Neural cell (in vitro differentiated cells): Measurements from ENCODE around the gene REST. TPM values are rescaled to one million over a fixed set of nuclear protein-coding genes. Genes with fewer than 3 reads are reported as not detected.

Experiments used
- H2AFZ ChIP-seq: fragments of 200-600, 300-800 bp; sonication (generic), shearing (Covaris generic); 2 replicates; pipeline ENCODE4 v1.6.0; 2014; ENCODE audit warnings: low read depth, mild to moderate bottlenecking, antibody characterized with exemption, low read length, moderate library complexity
- H3F3A ChIP-seq: fragments of 200-600 bp; shearing (Covaris generic); 2 replicates; pipeline ENCODE4 v1.6.1; 2016; ENCODE audit warnings: mild to moderate bottlenecking, moderate library complexity, mixed read lengths, antibody characterized with exemption, low read length; ENCODE audit not compliant: insufficient read depth, poor library complexity, severe bottlenecking
- H3K27ac ChIP-seq: fragments of 200-600, 300-800 bp; sonication (generic), shearing (Covaris generic); 2 replicates; pipeline ENCODE4 v1.5.1; 2014; ENCODE audit warnings: mild to moderate bottlenecking, low read length, moderate library complexity
- H3K27me3 ChIP-seq: fragments of 300-800, 200-600 bp; sonication (generic), shearing (Covaris generic); 2 replicates; pipeline ENCODE4 v1.6.0; 2014; ENCODE audit warnings: mild to moderate bottlenecking, low read depth, low read length, moderate library complexity; ENCODE audit not compliant: insufficient read depth
- H3K36me3 ChIP-seq: fragments of 300-800, 200-600 bp; sonication (generic), shearing (Covaris generic); 2 replicates; pipeline ENCODE4 v1.5.1; 2014; ENCODE audit warnings: mild to moderate bottlenecking, antibody characterized with exemption, low read length, moderate library complexity; ENCODE audit not compliant: insufficient read depth
- H3K4me2 ChIP-seq: fragments of 300-800, 200-600 bp; sonication (generic), shearing (Covaris generic); 2 replicates; pipeline ENCODE4 v1.6.0; 2014; ENCODE audit warnings: mild to moderate bottlenecking, low read length
- H3K4me3 ChIP-seq: fragments of 300-800, 200-600 bp; sonication (generic), shearing (Covaris generic); 2 replicates; pipeline ENCODE4 v1.5.1; 2014; ENCODE audit warnings: mild to moderate bottlenecking, low read length, moderate library complexity
- H3K79me2 ChIP-seq: fragments of 200-600 bp; shearing (Covaris generic); replicated peaks from 2 replicates; pipeline ENCODE4 v1.6.0; 2014; ENCODE audit warnings: mild to moderate bottlenecking, low read length, moderate library complexity; ENCODE audit not compliant: insufficient read depth
- H3K9ac ChIP-seq: fragments of 300-800, 200-600 bp; sonication (generic), shearing (Covaris generic); 2 replicates; pipeline ENCODE4 v1.6.1; 2016; ENCODE audit warnings: mild to moderate bottlenecking, low read length, mixed read lengths
- H3K9me2 ChIP-seq: fragments of 200-600 bp; shearing (Covaris generic); 2 replicates; pipeline ENCODE4 v1.6.1; 2016; ENCODE audit warnings: mild to moderate bottlenecking, low read length, mixed read lengths; ENCODE audit not compliant: insufficient read depth
- H3K9me3 ChIP-seq: fragments of 200-600, 300-800 bp; sonication (generic), shearing (Covaris generic); 2 replicates; pipeline ENCODE4 v1.6.1; 2016; ENCODE audit warnings: mild to moderate bottlenecking, mixed run types, low read length, moderate library complexity, mixed read lengths
- H4K20me1 ChIP-seq: fragments of 200-600 bp; shearing (Covaris generic); 2 replicates; pipeline ENCODE4 v1.6.1; 2016; ENCODE audit warnings: mild to moderate bottlenecking, mixed run types; ENCODE audit not compliant: insufficient read depth
- CTCF ChIP-seq: fragments of 450-650 bp; IDR thresholded peaks from 2 replicates; pipeline ENCODE4 v1.5.1; 2014; ENCODE audit warnings: antibody characterized with exemption, mild to moderate bottlenecking, moderate library complexity; ENCODE audit not compliant: poor library complexity, severe bottlenecking
- EP300 ChIP-seq: fragments of 450-650 bp; conservative IDR thresholded peaks from 2 replicates; pipeline ENCODE4 v1.6.1; 2014; ENCODE audit warnings: antibody characterized with exemption, mild to moderate bottlenecking, moderate library complexity; ENCODE audit not compliant: poor library complexity, severe bottlenecking
- EZH2 ChIP-seq: fragments of 200-600, 300-800 bp; shearing (Covaris generic), sonication (generic); IDR thresholded peaks from 2 replicates; pipeline ENCODE4 v1.6.1; 2014; ENCODE audit warnings: antibody characterized with exemption, low read length, borderline replicate concordance, mild to moderate bottlenecking; ENCODE audit not compliant: insufficient read depth, poor library complexity, severe bottlenecking
- MXI1 ChIP-seq: fragments of 450-650 bp; conservative IDR thresholded peaks from 2 replicates; pipeline ENCODE4 v1.6.1; 2014; ENCODE audit warnings: antibody characterized with exemption, mild to moderate bottlenecking; ENCODE audit not compliant: poor library complexity, severe bottlenecking
- POLR2AphosphoS5 ChIP-seq: IDR thresholded peaks from 2 replicates; pipeline ENCODE4 v1.6.1; 2012
- RAD21 ChIP-seq: fragments of 450-650 bp; conservative IDR thresholded peaks from 2 replicates; pipeline ENCODE4 v1.6.1; 2014; ENCODE audit warnings: antibody characterized with exemption, mild to moderate bottlenecking, moderate library complexity
- REST ChIP-seq: IDR thresholded peaks from 2 replicates; pipeline ENCODE4 v1.6.1; 2012; ENCODE audit warnings: borderline replicate concordance
- TAF1 ChIP-seq: IDR thresholded peaks from 2 replicates; pipeline ENCODE4 v1.6.1; 2012; ENCODE audit warnings: low read depth
- polyA minus RNA-seq: library from RNA; depleted of rRNA, polyadenylated mRNA; stranded (reverse); fragments of >200 nt; gene quantifications from 2 replicates; pipeline ENCODE4 v1.2.3, GENCODE V29; 2014
- polyA plus RNA-seq: library from polyadenylated mRNA; depleted of rRNA; stranded (reverse); fragments of >200 nt; gene quantifications from 2 replicates; pipeline ENCODE4 v1.2.3, GENCODE V29; 2014

Gene REST
- 2.8 and 3.2 TPM in 2 replicates for polyA plus RNA-seq
- 6.1 and 7.8 TPM in 2 replicates for polyA minus RNA-seq

- Histone ChIP-seq H3K4me2 (no peak within 1 kb of the TSS), H3K9ac (peak within 1 kb of the TSS; percentile 50), H4K20me1 (no peaks in the 10 kb centered on the region), H3K27me3 (peaks cover 20% of the 10 kb centered on the region), H3K9me3 (no peaks in the 10 kb centered on the region), H3K79me2 (peaks cover 18% of the 10 kb centered on the region), H2AFZ (peak within 1 kb of the TSS; percentile 51), H3K36me3 (no peaks in the 10 kb centered on the region), H3K9me2 (no peaks in the 10 kb centered on the region), H3K4me3 (peak within 1 kb of the TSS; percentile 87), H3F3A (peaks cover 6% of the 10 kb centered on the region), H3K27ac (no peak within 1 kb of the TSS)
- TF ChIP-seq TAF1 (no peak), MXI1 (peak; percentile 18), CTCF (no peak), RAD21 (no peak), EP300 (no peak)
Measured at GRCh38 chr4:56907489-56908205, at the start of gene REST. REST (plus strand) TSS chr4:56907900; CDS start chr4:56910639, 2,739 bp downstream.

GRCh38 chr4:56859841-56860240, 47.9 kb upstream of the REST start:
- no peak overlapping the region for H2AFZ ChIP-seq
- no peaks in the 10 kb centered on the region for H3K9me3 ChIP-seq
- H3K27ac ChIP-seq: no peak overlapping the region
- no peak for TF ChIP-seq EZH2
- no peak for TF ChIP-seq RAD21
- TF ChIP-seq CTCF: no peak
- no peak for TF ChIP-seq EP300
- TF ChIP-seq POLR2AphosphoS5: no peak
- TF ChIP-seq REST: no peak
- TF ChIP-seq TAF1: no peak
- no peak for TF ChIP-seq MXI1
- H3K27me3 ChIP-seq: no peaks in the 10 kb centered on the region
- no peak overlapping the region for H3K4me3 ChIP-seq
- H3K9ac ChIP-seq: no peak overlapping the region
- H3K36me3 ChIP-seq: no peaks in the 10 kb centered on the region
- no peak overlapping the region for H3K4me2 ChIP-seq
- H4K20me1 ChIP-seq: no peaks in the 10 kb centered on the region
- no peaks in the 10 kb centered on the region for H3K9me2 ChIP-seq
- no peaks in the 10 kb centered on the region for H3F3A ChIP-seq
- no peaks in the 10 kb centered on the region for H3K79me2 ChIP-seq
